ENCODE data around the gene CTIF.

CTIF gene

DNA sequence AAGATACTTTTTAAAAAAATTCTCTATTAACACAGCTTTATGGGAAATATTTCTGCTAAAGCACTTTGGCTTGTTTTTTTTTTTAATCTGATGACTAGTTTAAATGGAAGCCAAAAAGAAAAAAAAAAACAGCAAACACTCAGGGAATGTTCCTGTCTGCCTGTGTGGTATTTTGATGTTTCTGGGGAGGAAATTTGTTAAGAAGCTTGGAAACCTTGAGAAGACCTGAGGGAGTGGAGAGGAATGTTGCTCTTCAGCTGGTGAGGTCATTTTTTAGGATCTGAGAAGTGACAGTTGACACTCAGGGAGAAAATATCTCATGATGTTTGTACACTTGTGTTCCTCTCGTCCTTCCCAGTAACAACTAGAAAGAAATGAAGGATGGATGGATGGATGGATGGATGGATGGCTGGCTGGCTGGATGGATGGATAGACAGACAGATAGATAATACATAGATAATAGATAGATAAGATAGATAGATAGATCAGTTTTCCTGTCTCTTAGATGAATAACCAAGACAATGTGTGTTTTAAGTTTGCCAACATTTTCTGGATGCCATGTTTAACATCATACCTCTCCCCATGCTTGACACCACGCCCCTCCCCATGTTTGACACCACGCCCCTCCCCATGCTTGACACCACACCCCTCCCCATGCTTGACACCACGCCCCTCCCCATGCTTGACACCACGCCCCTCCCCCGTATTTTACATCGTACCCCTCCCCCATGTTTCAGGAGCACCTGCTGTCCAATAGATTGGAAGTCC is 84.8 kb downstream of the CTIF start:
- no peak for DNase-seq

DNA sequence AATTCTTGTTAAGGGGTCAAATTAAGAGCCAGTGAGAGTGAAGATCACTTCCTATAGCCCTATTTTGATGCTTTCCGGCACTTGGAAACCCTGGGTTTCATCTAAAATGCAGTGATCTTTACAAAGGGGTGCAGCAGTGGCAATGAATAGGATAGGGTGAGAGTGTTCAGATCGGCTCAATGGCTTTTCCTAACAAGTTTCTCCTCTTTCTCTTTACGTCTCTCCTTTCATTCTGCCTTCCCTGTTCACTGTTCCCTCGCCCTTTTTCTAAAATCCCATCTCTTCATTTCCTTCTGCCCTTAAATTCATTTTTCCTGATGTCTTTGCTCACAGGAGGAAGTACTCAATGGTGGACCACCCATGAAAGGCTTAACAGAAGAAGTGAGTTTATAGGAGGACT is 86.0 kb downstream of the CTIF start:
- DNase-seq, result no peak

DNA sequence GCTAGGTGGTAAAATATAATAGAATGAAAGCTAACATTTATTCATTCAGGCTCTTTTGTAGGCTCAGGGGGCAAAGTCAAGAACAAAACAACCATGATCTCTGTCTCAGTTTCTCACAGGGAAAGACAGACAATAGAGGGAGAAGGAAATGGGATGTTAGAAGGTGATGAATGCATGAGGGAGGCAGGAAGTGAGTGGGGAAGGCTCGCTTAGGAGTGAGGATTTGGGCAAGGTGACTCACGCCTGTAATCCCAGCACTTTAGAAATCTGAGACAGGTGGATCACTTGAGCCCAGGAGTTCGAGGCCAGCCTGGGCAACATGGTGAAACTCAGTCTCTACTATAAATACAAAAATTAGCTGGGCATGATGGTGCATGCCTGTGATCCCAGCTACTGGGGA is 88.4 kb downstream of the CTIF start:
- no peak for DNase-seq

DNA sequence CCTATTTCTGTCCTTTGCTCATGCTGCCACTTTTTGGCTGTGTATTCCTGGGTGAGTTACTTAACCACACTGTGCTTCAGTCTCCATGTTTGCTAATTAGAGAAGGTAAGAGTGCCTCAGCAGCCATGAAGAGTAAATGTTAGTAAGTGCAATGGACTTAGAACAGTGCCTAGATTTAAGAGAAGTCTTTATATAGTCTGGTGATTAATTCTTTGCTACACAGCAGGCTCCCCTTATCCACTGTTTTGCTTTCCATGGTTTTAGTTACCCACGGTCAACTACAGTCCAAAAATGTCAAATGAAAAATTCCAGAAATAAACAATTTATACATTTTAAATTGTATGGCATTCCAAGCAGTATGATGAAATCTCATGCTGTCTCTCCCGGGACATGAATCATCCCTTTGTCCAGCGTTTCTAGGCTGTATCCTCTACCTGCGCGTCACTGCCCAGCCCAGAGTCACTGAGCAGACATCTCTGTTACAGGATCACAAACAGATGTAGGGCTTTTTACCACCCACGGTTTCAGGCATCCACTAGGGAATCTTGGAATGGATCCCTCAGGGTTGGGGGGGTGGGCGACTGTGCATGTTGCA is 91.0 kb downstream of the CTIF start:
- no peak for DNase-seq

DNA sequence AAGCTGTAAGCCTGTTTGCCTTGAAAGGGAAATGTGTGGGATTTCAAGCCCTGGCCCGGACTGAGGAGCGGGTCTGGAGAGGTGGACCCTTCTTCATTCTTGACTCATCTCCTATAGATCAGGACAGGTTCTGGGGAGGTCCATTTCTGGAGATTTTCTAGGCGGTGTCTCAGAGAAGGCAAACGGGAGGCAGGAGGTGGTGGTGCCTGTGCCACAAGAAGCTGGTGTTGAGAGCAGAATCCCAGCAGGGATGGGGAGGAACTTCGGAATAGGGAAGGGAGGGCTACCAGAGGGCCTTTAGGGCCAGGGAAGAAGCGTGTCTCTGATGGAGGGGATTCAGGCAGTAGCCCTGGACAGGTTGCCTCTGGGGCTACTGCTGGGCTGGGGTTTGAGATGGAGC is 93.0 kb downstream of the CTIF start:
- DNase-seq, result no peak

DNA sequence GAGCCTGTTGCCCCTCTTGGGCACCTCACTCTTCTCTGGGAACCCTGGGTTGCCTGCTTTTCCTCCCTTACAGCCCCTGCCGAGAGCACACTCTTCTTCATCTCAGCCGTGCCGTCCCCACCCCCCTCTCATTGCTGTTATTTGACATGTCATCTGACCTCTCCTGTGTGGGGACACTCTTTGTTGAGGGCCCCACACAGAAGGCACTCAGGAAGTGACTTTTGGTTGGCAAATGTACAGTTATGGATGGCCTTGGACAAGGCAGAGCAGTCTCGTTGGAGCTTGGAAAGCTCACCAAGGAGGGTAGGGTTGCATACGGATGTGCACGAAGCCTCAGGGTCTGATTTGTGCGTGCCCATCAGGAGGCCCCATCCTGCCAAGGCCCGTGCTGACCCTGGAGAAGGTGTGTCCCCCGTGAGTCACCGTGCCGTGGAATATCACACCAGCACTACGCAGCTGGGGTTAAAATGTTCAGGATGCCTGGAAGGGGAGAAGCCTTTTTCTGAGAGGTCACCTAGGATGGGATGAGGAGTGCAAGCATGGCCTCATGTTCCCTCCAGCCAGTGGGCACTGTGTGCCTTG is 93.9 kb downstream of the CTIF start:
- no peak for DNase-seq

DNA sequence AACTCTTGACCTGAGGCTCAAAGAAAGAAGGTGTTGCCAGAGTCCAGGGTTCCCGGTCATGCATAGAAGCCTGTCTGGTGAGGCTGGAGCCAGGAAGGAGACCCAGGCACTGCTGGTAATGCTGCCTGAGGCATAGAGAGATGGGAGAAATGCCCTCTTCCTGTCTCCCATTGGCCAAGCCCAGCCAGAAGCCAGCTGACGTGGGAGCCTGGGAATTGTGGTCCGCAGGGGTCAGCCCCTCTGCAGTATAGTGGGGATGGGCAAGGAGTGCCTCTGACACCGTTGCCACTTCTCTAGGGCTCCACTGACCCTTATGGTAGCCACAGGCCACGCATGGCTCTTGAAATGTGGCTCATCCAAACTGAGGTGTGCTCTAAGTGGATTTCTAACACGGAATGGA is 95.7 kb downstream of the CTIF start:
- DNase-seq, result no peak

DNA sequence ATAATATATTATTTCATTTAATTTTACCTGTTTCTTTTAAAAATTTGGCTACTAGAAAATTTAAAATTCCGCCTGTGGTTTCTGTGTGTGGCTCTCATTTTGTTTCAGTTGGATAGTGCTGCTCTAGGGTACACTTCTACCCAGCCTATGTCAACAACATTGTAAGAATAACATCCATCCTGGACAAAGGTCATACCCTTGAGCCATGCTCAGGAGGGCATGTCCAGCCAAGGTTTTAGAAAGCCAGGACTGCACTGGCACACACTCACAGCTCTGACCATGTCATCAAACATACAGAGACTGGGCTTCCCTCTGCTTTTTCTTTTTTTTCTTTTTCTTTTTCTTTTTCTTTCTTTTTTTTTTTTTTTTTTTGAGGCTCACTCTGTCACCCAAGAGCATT is 96.1 kb downstream of the CTIF start:
- no peak for DNase-seq

DNA sequence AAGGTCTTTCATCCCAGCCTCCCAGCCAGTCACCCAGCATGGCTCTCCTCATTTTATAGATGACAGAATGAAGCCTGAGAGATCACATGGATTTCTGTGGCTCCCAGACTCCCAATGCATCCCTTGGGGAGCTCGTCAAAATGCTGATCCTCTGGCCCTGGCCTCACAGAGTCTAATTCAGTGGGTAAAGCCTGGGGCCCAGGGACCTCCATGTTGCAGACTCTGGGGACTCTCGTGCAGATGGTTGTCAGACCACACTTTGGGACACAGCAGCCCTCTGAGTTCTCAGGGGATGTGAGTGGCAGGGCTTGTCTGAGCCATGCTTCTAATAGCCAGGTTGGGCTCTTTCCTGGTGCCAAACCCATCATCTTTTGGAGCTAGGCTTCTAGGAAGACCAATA is 97.0 kb downstream of the CTIF start:
- DNase-seq, result no peak

DNA sequence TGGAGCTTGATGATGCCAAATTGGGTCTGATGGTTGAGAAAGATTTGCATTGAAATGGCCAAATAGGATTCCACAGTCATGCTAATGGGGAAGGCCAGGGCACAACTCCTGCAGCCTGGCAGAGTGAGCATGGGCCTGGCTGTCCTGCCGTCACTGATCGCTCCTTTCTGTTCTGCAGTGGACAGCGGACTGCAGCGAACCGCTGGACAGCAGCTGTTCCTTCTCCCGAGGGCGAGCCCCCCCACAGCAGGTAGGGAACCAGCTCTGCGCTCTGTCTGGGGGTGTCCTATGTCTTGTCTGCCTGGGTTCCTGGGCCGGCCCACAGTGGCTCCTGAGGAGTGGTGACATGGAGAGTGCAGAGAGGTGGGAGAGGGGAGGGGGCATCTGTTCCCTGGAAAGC is 97.6 kb downstream of the CTIF start:
- no peak for DNase-seq

DNA sequence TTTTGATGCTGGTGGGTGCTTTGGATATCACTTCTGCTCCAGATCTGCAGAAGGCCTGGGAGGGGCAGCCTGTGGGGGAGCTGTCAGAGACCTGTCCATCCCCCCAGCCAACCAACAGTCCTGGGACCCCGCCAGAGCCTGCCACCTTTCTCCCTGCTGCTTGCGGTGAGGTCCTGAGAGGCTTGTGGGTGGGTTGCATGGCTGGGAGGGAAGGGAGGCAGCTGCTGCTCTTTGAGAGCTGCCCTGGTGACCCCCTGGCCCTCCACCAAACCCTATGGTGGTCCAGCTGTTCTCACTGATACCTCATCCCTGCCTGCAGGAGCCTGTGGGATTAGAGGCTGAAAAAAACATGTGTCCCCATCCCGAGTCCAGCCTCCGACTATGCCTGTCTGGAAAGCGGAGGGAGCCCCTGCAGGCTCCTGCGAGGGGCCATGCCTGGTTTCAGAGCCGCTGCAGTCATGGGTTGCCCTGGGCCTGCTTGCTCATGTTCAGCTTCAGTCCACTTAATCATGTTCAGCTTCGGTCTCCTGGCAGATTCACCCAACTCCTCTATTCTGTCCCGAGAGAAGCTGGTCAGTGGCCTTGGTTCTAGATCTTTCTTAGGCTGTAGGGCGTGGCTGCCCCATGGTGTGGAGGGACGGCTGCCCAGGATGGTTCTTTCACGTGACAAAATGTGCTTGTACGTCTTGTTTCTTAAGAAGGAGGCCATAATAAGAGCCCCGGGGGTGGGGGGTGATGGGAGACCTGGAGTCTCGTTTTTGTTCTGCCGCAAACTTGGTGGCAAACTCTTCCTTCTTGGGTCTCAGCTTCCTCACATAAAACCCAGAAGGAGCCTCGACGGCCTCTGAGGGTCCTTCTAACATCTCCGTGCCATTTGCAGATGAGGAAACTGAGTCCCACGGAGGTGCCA is 98.5 kb downstream of the CTIF start:
- DNase-seq, result no peak

DNA sequence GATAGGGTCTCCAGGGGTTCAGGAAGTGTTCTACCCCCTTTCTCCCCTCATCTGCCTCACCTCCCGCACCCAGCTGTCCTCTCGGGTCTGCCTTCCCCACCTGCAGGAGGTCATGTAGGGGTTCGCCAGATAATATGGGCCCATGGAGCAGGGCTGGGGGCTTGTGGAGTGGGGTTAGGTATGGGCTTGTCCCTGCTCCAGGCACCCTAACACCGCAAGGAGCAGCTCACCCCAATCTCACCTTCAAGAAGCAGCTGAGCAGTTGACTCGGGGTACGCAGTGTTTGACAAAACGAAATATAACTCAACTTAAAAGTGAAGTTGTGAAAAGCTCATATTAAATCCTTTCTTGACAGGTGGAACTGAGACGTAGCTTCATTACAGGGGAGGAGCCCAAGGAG is 99.6 kb downstream of the CTIF start:
- no peak for DNase-seq

DNA sequence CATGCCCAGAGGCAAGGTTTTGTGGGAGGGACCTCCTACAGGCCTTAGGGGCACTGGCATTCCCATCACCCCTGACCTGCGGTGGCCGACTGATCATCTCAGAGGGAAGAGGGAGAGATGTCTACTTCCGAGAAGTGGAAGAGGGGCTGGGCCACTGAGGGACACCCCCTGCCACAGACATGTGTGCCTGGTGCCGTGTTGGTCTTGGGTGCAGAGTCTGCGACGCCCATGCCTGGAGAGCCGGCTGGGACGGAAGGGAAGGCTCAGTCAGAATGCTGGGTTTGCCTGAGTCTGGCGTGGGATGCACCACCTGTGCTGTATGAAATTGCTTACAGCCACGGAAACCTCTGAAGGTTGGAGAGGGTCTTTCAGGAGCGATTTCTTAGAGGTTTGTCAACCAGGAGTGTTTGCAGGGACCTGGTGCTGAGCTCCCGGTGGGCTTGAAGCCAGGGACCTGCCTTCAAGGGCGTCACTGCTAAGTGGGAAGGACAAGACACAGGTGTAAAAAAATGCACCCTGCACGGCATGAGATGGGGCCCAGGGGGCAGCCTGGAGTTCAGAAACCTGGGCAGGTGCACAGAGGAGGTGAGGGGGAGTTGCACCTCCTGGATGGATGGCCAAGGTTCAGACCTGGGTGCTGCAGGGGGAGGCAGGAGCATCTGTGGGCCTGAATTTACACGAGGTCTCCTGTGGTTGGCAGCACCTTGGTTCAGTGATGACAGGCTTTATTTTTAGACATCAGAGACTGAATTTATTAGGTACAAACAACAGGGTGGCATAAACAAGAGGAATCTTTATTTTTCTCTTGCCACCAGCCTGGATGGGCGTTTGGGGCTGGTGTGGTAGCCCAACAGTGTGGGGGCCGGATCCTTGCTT is 100.3 kb downstream of the CTIF start:
- no peak for DNase-seq

DNA sequence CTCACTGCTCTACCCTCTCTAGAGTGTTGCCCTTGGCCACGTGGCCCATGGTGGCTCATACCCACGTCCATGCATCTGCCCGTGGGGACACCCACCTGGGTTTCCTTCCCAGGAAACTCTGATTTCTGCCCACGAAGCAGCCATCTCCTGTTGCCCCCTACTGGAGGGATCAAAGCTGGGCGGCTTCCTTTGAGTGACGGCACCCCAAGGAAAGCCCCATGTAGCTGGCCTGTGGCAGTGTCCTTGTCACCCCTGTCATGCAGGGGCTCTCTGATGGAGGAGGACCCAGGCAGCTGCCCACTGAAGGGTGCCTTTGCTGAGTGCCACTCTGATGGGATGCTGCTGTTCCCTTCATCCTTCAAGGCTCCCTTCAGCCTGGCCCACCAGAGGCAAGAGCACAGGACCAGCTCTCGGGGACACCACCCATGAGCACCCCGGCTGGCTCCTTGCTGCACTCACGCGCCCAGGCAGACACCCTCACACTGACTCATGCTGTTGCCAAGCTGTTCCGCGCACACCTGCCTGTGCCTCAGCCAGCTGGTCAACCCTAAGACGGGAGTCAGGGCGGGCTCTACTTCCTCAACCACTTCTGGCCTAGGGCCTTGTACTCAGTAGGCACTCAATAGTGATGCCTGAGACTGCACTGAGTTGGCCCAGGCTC is 101.1 kb downstream of the CTIF start:
- DNase-seq, result no peak

DNA sequence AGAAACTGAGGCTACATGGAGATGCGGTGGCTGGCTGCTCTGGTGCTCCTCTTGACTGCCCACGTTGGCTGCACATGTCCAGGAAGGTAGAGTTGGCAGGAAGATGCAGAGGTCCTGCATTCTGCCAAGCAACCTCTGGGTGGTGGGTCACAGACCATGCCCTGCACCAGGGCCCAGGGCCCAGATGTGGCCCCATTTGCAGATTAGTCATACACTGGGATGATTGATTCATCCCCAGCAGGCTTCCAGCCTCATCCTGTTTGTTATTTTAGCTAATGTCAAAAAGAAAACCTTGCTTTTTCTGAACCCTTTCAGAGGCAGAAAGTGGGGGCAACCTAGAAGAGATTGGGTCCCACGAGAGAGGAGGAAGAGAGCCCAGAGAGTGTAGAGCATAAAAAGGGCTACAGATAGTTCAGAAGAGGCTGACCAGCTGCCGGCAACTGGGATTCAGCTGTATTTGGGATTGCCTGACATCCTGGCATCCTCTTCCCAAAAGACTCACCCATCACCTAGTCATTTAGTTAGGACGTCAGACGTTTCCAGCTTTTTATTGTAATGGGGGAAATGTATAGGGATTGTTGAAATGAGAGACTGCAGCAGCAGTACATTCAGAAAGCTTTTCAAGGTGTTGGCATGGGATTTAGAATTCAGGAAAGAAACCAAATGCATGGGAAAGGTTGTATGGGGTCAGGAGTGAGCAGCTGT is 101.9 kb downstream of the CTIF start:
- no peak for DNase-seq

DNA sequence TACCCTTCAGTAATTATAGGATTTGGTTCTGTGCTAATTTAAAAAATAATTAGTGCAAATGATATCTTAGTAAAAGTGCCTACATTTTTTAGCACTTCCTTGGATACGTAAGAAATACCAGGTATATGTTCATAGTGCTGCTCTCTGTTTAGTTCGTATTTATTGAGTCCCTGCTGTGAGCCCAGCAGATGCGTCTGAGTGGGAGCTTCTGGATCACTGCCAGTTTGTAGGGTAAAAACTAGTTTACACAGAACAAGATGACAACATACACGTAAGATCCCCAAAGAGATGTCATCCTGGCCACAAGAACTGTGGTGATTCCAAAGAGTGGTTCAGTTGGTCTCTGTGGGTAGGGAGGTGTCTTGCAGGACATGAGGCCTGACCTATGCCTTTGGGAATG is 103.2 kb downstream of the CTIF start:
- DNase-seq, result no peak

DNA sequence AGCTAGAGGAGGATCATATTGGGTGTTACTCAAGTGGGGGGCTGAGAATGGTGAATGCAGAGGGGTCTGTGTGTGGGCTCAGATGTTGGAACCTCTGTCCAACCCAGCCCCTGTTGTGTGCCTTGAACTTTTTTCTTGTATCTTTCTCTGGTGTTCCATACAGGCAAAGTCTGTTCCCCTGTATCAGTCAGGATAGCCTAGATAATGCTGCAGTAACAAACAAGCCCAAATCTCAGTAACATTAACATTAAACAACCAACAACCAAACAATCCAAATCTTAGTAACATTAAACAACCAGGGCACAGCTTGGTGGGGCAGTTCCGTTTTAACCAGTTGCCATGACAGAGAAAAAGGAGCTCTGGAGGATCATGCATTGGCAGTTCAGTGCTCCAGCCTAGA is 103.7 kb downstream of the CTIF start:
- no peak for DNase-seq

DNA sequence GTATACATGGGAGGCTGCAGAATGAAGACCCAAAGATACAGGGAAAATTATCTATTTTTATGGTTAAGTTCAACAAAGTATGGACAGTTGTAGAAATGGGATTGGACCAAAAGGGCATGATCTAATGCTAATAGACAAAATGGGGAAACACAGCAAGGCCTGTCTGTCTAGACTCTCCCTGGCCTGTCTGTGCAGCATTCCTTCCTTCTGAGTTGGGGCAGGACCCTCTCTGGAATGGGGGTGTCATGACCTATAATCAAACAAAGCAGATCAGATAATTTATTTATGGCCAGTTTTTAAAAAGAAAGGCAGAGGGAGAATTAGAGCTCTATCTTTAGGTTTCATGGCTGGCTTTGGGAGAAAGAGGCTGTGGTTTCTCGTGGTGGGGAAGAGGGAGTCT is 104.4 kb downstream of the CTIF start:
- no peak for DNase-seq

DNA sequence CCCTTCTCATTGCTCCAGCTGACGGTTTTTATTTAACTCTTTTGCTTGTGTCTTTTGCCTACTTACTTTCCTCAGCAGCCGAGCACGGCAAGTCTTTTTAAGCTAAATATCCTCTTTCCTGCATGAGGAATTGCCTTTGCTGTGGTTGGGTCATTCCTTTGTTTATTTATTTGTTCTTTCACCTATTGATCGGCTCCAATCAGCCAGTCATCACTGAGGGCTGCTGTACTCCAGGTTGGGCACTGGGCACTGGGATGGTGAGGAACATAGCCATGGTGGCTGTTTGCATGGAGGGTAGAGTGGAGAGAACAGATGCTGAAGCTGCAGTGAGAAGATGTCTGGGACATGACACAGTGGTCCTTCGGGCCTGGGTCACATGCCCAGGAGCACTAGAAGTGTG is 105.2 kb downstream of the CTIF start:
- no peak for DNase-seq

DNA sequence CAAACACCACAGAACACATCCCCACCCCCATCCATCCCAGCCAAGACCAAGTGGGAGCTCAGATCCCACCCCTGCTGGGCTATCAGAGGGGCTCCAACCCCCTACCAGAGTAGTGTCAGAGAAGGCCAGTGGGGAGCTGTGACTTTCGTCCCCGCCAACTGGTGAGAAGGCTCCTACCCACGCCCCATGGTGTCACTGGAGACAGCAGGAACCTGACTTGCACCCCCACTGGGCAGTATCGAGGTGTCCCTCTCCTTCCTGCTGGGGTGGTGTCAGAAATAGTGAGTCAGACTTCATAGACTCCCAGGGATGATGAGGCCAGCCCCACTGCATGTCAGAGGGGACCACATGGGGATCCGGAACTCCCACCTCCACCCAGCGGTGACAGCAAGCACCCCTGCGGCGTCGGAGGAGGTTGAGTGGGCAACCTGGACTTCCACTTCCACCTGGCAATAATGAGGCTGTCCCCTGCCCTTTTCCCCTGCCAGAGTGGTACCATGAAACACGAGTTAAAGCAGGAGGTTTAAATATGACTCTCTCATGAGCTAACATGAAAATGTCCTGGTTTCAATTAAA is 106.7 kb downstream of the CTIF start:
- no peak for DNase-seq

DNA sequence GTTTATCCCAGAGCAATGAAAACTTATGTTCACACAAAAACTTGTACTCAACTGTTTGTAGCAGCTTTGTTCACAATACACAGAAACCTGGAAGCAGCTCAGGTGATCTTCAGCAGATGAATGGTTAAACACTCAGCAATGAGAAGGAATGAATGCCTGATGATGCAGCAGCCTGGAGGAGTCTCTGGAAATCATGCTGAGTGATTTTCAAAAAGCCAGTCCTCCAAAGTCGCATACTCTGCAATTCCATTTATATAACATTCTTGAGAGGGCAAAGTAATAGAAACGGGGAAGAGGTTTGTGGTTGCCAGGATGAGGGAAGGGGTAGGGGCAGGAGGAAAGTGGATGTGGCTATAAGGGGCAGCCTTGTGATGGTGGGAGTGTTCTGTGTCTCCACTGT is 108.1 kb downstream of the CTIF start:
- no peak for DNase-seq
